KG1 (cell line): ENCODE results near the gene TJP3.
A peak's percentile ranks its signal among the peaks of the same experiment; 100 is the strongest.

Source experiments
- DNase-seq: peaks from one replicate; lab custom pipeline; 2025; lab: John Stamatoyannopoulos, UW

TJP3 gene

GRCh38 chr19:3670796-3671679 is 37.1 kb upstream of the TJP3 start:
- peak; percentile 61 for DNase-seq

- DNase-seq, result peak; percentile 80
Observed at GRCh38 chr19:3671680-3672574, 36.3 kb upstream of the TJP3 start.

- DNase-seq, result no peak
Observed at GRCh38 chr19:3672575-3672948, 35.6 kb upstream of the TJP3 start.

DNA sequence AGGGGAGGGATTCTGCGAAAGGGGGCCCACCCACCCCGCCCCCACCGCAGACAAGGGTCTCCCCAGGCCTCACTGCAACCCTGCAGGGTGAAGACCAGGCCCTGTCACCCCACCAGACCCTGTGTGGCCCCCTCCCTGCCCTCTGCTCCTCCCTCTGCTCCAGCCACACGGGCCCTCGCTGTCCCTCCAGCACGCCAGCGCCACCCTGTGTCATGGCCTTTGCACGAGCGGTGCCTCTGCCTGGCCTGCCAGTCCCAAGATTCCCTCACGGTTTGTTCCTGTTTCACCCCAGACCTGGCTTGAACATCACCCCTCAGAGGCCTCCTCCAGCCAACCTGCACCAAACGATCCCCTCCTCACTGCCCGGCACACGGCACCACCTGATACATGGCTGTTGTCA is 35.2 kb upstream of the TJP3 start:
- DNase-seq, result no peak

DNA sequence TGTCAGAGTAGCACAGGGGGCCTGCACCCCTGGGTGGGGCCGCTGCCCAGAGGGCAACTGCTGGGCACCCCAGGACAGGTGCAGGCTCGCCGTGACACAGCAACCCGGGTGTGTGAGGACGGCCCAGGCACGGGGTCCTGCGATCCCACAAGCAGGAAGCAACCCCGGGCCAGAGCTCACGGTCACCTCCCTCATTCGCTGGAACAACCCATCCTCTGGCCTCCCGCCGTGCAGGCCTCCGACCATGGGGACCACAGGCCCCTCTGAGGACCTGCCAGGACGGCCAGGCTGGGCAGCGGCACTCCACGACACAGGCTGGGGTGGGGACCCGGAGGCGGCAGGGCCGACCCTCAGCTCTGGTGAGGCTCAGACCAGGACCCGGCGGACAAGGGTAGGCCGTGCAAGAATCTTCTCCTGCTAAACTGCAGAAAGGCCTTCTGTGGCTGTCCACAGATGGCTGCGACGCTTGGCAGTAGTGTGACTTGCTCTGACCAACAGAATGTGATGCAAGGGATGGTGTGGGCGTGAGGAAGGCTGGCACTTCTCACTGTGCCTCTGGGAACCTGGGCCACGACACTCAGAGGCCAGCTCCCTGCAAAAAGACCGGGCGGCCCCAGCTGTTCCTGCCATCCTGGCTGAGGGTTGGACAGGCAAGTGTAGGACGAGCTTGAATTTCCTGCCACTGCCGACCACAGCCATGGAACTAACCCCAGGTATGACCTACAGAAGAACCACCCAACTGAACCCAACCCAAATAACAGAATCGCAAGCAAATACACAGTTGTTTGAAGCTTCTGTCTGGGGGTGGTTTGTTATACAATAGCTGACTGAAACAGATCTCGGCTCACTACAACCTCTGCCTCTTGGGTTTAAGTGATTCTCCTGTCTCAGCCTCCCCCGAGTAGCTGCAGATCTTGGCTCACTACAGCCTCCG is 34.4 kb upstream of the TJP3 start:
- DNase-seq, result no peak

DNA sequence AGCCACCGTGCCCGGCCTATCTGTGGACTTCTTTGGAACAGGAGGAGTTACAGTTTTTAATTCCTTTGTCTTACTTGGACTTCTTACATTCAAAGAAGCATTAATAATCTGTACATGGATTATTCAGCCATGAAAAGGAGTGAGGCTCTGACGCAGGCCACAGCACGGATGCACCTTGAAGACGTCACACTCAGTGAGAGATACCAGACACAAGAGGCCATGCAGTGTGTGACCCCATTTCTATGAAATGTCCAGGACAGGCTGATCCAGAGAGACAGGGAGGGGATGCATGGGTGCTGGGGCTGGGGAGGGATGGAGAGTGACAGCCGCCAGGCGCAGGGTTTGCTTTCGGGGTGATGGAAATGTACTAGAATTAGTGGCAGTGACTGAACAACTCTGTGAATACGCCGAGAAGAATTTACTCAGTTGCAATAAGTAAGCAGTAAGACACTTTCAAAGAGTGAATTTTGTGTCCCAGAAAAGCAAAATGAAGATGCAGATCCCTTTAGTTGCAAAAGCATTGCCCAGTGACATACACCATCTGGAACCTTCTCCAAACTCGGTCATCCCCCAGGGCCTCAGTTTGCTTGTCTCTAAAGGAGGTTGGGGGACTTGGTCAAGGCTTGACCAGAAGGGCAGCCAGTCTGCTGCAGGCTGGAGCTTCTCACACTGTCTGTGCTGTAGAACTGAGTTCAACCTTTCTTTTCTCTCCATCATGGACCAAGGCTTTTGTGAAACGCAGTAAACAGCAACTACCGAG is 33.2 kb upstream of the TJP3 start:
- DNase-seq, result no peak

- DNase-seq, result no peak
Observed at GRCh38 chr19:3678188-3678587, 30.0 kb upstream of the TJP3 start.

DNA sequence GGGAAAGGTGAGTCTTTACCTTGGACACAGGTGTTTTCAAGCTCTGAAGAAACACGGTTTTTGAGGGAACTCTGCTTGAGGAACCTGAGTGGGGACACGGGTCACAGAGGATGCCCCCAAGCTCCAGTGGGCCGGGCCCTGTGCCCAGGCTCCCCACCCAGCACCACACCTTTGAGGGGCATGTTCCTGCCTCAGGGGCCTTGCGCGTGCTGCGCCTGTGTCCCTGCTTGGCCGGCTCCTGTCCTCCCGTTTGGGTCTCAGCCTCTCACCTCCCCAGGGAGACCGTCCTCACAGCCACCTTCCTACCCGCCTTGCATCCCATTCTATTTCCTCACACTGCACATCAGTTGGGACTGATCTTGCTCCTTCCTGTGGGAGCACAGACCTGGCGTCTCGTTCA is 29.0 kb upstream of the TJP3 start:
- no peak for DNase-seq

GRCh38 chr19:3679581-3679980 is 28.6 kb upstream of the TJP3 start:
- DNase-seq, result no peak

DNA sequence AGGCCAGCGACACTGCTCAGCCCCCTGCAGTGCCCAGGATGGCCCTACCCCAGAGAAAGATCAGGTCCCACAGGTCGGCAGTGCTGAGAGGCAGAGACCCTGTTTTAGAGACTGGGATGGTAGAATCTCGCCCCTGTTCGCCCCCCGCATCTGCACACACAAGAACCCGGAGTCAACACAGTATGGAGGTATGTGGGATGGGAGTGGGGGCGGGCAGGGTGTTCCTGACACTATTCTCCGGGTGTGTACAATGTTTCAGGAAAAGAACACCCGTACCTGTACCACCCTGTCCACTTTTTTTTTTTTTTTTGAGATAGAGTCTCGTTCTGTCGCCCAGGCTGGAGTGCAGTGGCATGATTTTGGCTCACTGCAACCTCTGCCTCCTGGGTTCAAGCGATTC is 27.2 kb upstream of the TJP3 start:
- DNase-seq, result no peak

GRCh38 chr19:3682286-3682685 is 25.9 kb upstream of the TJP3 start:
- no peak for DNase-seq

DNA sequence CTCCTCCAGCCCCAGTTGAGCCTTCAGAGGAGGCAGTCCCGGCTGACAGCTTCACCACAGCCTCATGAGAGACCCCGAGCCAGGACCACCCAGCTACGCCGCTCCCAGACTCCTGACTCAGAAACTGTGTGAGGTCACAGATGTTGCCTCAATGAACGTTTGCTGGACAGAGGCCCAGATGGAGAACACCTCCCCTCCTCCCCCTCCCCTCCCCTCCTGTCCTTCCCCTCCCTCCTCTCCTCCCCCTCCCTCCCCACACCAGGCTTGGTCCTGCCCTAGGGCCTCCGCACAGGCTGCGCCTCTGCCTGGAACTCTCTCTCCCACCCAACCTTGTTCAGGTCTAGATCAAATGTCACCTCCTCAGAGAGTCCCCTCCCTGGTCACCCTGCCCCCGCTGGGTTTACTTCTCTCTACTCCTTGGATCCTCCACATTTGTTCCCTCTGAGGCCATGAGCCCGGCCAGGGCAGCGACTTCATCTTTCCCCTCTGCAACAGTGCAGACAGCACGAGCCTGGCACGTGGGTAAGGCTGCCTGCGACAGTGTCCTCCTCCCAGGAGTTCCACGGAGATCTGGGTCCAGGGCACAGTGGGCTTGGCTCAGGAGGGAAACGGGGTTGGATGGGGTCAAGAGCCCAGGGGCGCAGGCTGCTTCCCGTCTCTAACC is 25.3 kb upstream of the TJP3 start:
- no peak for DNase-seq

- no peak for DNase-seq
Observed at GRCh38 chr19:3683405-3684053, 24.7 kb upstream of the TJP3 start.

DNA sequence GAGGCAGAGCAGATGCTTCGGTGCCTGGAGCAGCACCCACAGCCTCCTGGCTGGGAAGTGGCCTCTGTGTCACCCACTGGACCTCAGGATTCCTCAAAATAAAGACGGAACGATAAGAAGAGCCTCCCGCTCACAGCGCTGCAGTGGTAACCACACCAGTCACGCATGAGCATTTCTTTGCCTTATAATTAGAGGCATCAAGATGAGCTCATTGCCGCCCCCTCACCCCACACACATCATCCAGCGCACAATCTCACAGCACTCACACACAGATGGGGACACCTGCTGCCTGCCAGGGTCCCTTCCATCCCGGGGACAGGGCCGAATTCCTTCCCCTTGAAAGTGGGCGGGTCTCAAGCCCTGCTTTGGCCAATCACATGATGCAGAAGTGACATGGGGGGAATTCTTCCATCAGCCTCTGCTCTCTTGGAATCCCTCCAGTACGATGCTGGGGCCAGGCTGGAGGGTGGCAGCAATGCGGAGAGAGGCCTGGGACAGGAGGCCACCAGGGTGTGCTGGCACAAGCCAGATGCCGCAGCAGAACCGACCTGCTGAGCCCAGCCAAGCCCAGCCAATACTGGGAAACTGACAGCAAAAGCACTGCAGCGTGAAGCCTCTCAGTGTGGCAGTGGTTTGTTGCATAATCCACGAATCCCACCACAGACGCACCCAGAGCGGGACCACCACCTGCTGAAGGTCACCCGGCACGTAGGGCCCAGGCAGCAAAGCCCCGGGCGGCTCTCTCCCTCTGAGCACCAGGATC is 23.9 kb upstream of the TJP3 start:
- no peak for DNase-seq

GRCh38 chr19:3684817-3685410 is 23.3 kb upstream of the TJP3 start:
- no peak for DNase-seq

DNA sequence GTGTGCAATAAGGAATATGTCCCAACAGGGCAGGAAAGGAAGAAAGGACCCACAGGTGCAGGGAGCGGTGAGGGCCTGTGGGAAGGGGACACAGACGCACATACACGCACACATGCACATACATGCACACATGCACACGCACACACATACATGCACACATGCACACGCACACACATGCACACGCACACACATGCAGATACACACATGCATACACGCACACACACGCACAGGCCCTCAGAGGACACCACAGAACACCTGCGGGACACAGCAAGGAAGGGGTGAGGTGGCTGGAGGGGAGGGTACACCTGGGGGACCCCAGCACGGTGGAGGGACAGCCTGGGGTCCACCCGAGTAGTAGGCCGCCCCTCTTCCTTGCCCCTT is 20.8 kb upstream of the TJP3 start:
- no peak for DNase-seq

DNA sequence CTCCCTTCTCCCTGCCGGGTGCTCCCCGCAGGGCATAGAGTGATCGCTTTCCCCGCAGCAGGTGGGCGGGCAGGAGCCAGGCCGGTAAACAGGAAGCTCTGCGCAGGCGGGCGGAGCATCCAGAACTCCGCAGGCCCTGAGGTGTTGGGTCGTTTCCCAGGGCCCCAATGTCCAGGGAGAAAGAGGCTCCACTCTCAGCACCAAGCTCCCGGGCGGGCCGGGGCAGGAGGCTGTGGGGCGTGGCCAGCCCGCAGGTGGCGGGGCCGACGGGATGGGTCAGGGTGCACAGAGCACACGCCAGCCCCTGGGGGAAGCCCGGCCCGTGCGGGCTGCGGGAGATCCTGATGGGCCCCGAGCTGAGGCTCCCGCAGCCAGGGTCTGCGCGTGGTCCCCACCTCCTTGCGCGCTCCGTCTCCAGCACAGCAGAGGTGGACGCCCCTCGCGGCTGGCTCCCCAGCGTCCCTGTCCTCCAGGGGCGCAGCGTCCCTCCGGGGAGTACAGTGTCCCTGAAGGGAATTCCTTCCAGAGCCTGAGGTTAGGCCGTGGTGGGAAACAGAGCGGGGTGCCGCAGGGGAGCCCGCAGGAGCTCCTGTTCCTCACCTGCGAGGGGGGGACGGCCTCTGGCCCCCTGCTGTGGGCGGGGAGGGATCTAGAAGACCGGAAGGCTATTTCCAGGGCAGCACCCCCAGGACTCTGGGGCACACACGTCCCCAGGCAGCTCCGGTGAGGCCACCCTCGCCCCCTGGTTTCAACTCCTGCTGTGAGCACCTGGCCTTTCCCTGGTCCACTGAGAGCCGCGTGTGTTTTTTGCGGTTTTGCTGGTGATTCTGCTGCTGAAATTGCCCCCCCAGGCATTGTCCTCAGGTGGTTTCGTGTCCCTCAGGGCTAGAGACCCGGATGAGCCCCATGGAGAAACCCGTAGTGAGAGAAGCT is 20.1 kb upstream of the TJP3 start:
- no peak for DNase-seq
